D721Med (cell line): Measurements from ENCODE around the gene BCAR3.
A peak's percentile ranks its signal among the peaks of the same experiment; 100 is the strongest.

Experiments used
- DNase-seq: peaks from one replicate; pipeline ENCODE4 v3.0.0; 2011; ENCODE audit warnings: low spot score; ENCODE audit not compliant: insufficient read length
- FAIRE-seq: peaks from 2 replicates; lab custom pipeline; 2011; peaks lifted over from hg19 to GRCh38; lab: Jason Lieb, UNC
- CTCF ChIP-seq: IDR thresholded peaks from 2 replicates; pipeline ENCODE4 v1.5.1; 2012; ENCODE audit warnings: mild to moderate bottlenecking, control low read depth; ENCODE audit not compliant: insufficient read depth; ENCODE audit errors: missing control alignments

BCAR3 gene

GRCh38 chr1:93623436-93623835, 58.2 kb downstream of the BCAR3 start:
- DNase-seq, result no peak
- no peak for TF ChIP-seq CTCF
- FAIRE-seq, result no peak

- DNase-seq (no peak), FAIRE-seq (no peak)
- no peak for TF ChIP-seq CTCF
Observed at GRCh38 chr1:93621246-93621645, 60.4 kb downstream of the BCAR3 start.

- FAIRE-seq, result no peak
- no peak for TF ChIP-seq CTCF
- DNase-seq, result no peak
Observed at GRCh38 chr1:93620841-93621210, 60.8 kb downstream of the BCAR3 start.

GRCh38 chr1:93620172-93620840, 61.3 kb downstream of the BCAR3 start:
- no peak for DNase-seq
- no peak for TF ChIP-seq CTCF

GRCh38 chr1:93619507-93620171, 62.0 kb downstream of the BCAR3 start:
- no peak for FAIRE-seq

More at GRCh38 chr1:93620172-93620840, 61.3 kb downstream of the BCAR3 start:
- no peak for FAIRE-seq

GRCh38 chr1:93617670-93618499, 63.8 kb downstream of the BCAR3 start:
- no peak for DNase-seq
- no peak for FAIRE-seq
- no peak for TF ChIP-seq CTCF

More at GRCh38 chr1:93619507-93620171, 62.0 kb downstream of the BCAR3 start:
- no peak for DNase-seq
- TF ChIP-seq CTCF, result peak; percentile 8
